Measurements from ENCODE around the gene CTNND2. TPM values are rescaled to one million over a fixed set of nuclear protein-coding genes. Genes with fewer than 3 reads are reported as not detected.

Gene CTNND2
- total RNA-seq, 1 experiment from 2014 or later = 7.0 TPM

- Histone ChIP-seq H3T11ph (ENCODE audit: low read length) (no peak overlapping the region), H4K5ac (ENCODE audit: insufficient read length, low read depth, low read length) (no peak overlapping the region), H3K23me2 (ENCODE audit: insufficient read length, low read depth, low read length, poor library complexity, severe bottlenecking) (no peaks in the 10 kb centered on the region), H2BK120ac (ENCODE audit: low read depth, low read length, poor library complexity, severe bottlenecking) (no peak overlapping the region), H3K79me1 (ENCODE audit: insufficient read depth, low read depth, low read length, poor library complexity, severe bottlenecking) (no peaks in the 10 kb centered on the region), H2BK20ac (ENCODE audit: low read depth, low read length, poor library complexity, severe bottlenecking) (no peak overlapping the region), H3K14ac (ENCODE audit: insufficient read depth, low read length) (no peak overlapping the region), H3K27me3 (ENCODE audit: insufficient read depth, low read length) (no peaks in the 10 kb centered on the region), H2BK15ac (ENCODE audit: low read depth, low read length) (no peak overlapping the region), H3K4ac (ENCODE audit: low read depth, low read length) (no peak overlapping the region), H3K79me2 (ENCODE audit: insufficient read depth, low read length) (no peaks in the 10 kb centered on the region), H3K9ac (ENCODE audit: extremely low read depth, insufficient read length, low read length) (no peak overlapping the region), H2AK5ac (ENCODE audit: insufficient read length, low read length) (no peak overlapping the region), H3K23ac (ENCODE audit: insufficient read length, low read depth, low read length) (no peak overlapping the region), H2BK5ac (ENCODE audit: insufficient read length, low read length) (no peak overlapping the region), H3K18ac (ENCODE audit: insufficient read length, low read depth, low read length) (no peak overlapping the region), H4K91ac (ENCODE audit: insufficient read length, low read depth, low read length) (no peak overlapping the region), H3K56ac (ENCODE audit: insufficient read length, low read depth, low read length) (no peak overlapping the region), H3K4me2 (ENCODE audit: insufficient read depth, insufficient read length, low read length) (no peak overlapping the region), H4K8ac (replicated peaks; ENCODE audit: insufficient read length, low read depth, low read length) (no peak overlapping the region), H2BK12ac (ENCODE audit: insufficient read length, low read depth, low read length) (no peak overlapping the region), H3K9me3 (ENCODE audit: control insufficient read depth, low read depth, low read length) (no peaks in the 10 kb centered on the region), H3K4me1 (ENCODE audit: insufficient read depth, low read length) (no peaks in the 10 kb centered on the region), H2AFZ (ENCODE audit: low read length) (no peak overlapping the region), H4K20me1 (ENCODE audit: control insufficient read depth, insufficient read depth, insufficient read length) (no peaks in the 10 kb centered on the region), H3K27ac (ENCODE audit: insufficient read length, low read depth, low read length) (no peak overlapping the region)
- no peaks in the 10 kb centered on the region for H3K4me1 Mint-ChIP-seq
- no peaks in the 10 kb centered on the region for H3K36me3 Mint-ChIP-seq (ENCODE audit: insufficient read depth in 1 of 3, low read depth in 3 of 3)
- no peak overlapping the region for H3K27ac Mint-ChIP-seq
- no peak overlapping the region for H3K4me3 Mint-ChIP-seq
- TF ChIP-seq CTCF (conservative IDR thresholded peaks at IDR 0.05) = no peak
- no CpG with 5 or more reads among the region's 2 CpGs for WGBS (ENCODE audit: extremely low coverage, insufficient read length, low lambda C conversion rate)
- no peaks in the 10 kb centered on the region for H3K9me3 Mint-ChIP-seq
- peaks cover 4% of the 10 kb centered on the region for H3K27me3 Mint-ChIP-seq (ENCODE audit: low read depth)
- DNase-seq = no peak
These were observed 448.7 kb downstream of the CTNND2 start for GRCh38 chr5:11455505-11455904.
